HT1080 (cell line): ENCODE results near the gene PAQR9. TPM values are rescaled to one million over a fixed set of nuclear protein-coding genes. Genes with fewer than 3 reads are reported as not detected.
"Not testable (repeated sequence)": the region's sequence is repeated elsewhere in the genome, so short reads cannot be mapped to it uniquely, and the experiment has no call there.

ENCODE experiments used
- DNase-seq: peaks from one replicate; pipeline ENCODE4 v3.0.0-alpha.2; 2015; ENCODE audit warnings: low read depth
- polyA plus RNA-seq, 2 experiments: library from polyadenylated mRNA; depleted of rRNA; stranded (reverse); fragments of >200 nt; gene quantifications; 2 replicates each; pipeline ENCODE4 v1.2.3, GENCODE V29; 2015
- total RNA-seq: library from RNA; depleted of rRNA; stranded (reverse); fragments of >200 nt; shearing (Covaris generic); gene quantifications from 2 replicates; pipeline ENCODE4 v1.2.3, GENCODE V29; 2014; rRNA removed

The PAQR9 gene
- 0.03 TPM in 1 of 2 replicates, not detected in the other for total RNA-seq
- 0.17 and 0.24 TPM in 2 replicates for polyA plus RNA-seq (2015; cell fraction: cytosol; rRNA removed)
- polyA plus RNA-seq (2015; cell fraction: nucleus; rRNA removed) = 0.12 and 0.32 TPM in 2 replicates

- DNase-seq = no peak
These were observed at the start of gene PAQR9 for GRCh38 chr3:142963516-142964448. PAQR9 (minus strand) TSS chr3:142963674; CDS start chr3:142963336, 338 bp downstream.

- DNase-seq = no peak
These were observed 48.2 kb upstream of the PAQR9 start for GRCh38 chr3:143011705-143012104.

DNA sequence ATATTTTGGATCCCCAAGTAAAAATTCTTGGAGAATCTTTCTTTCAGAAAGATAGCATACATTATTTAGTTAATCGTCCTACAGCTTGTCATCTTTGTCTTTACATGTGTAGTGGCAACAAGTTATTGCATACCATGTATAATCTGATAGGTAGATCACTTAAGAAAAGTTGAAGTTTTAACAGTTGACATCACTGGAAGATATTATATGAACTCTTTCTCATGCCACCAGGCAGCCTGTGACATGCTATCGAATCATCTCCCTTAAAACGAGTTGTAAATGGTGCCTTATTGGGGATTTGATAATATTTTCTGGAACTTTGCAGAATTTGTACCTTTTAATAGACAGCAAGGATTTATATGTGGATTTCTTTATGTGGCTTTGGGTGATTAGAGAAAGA lies 46.5 kb upstream of the PAQR9 start:
- DNase-seq = no peak

GRCh38 chr3:143004823-143005222 lies 41.3 kb upstream of the PAQR9 start:
- no peak for DNase-seq

- peak; percentile 9 for DNase-seq
These were observed 39.3 kb upstream of the PAQR9 start for GRCh38 chr3:143002727-143003126.

DNA sequence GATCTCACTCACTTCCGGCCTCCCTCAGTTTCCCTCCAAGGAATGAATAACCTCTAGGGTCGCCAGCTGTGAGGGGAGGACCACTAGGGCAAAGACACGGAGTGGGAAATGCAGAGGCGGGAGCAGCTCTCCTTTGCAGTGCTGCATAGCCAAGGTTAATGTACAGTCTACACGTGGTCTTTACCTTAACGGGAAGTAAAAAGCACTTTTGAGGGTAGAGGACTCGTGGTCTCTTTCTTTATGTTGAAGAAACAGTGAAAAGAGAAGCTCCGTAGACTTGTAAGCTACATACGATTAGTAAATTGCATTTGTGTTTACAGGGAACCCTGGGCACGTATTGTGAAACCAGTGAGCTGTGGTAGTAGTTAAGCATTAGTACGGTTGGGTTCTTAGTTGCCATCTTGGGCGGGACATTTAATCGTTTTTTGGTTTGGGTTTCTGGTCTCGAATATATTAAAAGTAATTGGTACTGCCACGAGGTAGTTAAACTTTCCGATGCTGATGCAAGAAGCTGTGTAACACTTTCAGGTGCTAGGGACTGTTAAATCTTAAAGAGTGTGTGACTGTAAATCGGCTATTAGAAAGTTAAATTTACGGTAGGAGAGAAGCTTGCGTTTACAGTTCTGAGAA lies 38.7 kb upstream of the PAQR9 start:
- DNase-seq = peak; percentile 57

GRCh38 chr3:143001369-143002082 lies 38.1 kb upstream of the PAQR9 start, which contains the start of gene U2SURP:
U2SURP (plus strand) TSS chr3:143001570; CDS start chr3:143001629, 59 bp downstream.
- DNase-seq = peak; percentile 99

- DNase-seq = no peak
These were observed 37.5 kb upstream of the PAQR9 start for GRCh38 chr3:143001034-143001368.

- DNase-seq = peak; percentile 45
These were observed 37.1 kb upstream of the PAQR9 start for GRCh38 chr3:143000528-143000927.

- peak; percentile 32 for DNase-seq
These were observed 36.4 kb upstream of the PAQR9 start for GRCh38 chr3:142999881-143000280.

GRCh38 chr3:142998439-142998838 lies 35.0 kb upstream of the PAQR9 start:
- no peak for DNase-seq

- DNase-seq = peak; percentile 4
These were observed 33.9 kb upstream of the PAQR9 start for GRCh38 chr3:142997330-142997729.

- peak; percentile 69 for DNase-seq
These were observed 30.5 kb upstream of the PAQR9 start for GRCh38 chr3:142993958-142994442.

- DNase-seq = no peak
These were observed 28.8 kb upstream of the PAQR9 start for GRCh38 chr3:142992323-142992722.

GRCh38 chr3:142990721-142991120 lies 27.2 kb upstream of the PAQR9 start:
- no peak for DNase-seq

DNA sequence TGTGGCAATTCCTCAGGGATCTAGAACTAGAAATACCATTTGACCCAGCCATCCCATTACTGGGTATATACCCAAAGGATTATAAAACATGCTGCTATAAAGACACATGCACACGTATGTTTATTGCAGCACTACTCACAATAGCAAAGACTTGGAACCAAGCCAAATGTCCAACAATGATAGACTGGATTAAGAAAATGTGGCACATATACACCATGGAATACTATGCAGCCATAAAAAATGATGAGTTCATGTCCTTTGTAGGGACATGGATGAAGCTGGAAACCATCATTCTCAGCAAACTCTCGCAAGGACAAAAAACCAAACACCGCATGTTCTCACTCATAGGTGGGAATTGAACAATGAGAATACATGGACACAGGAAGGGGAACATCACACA lies 25.4 kb upstream of the PAQR9 start:
- not testable (repeated sequence) for DNase-seq

DNA sequence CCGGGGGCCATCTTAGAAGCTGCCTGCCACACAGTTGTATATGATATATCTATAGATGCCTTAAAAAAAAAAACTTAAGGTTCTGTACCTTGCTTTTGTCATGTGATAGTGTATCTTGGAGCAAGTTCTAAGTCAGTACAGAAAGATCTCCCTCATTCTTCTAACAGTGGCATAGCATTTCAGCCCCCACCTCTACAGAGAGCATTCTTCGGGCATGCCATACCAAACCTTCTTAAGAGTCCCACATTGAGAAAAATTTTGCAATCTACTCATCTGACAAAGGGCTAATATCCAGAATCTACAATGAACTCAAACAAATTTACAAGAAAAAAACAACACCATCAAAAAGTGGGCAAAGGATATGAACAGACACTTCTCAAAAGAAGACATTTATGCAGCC lies 24.7 kb upstream of the PAQR9 start:
- DNase-seq = not testable (repeated sequence)

DNA sequence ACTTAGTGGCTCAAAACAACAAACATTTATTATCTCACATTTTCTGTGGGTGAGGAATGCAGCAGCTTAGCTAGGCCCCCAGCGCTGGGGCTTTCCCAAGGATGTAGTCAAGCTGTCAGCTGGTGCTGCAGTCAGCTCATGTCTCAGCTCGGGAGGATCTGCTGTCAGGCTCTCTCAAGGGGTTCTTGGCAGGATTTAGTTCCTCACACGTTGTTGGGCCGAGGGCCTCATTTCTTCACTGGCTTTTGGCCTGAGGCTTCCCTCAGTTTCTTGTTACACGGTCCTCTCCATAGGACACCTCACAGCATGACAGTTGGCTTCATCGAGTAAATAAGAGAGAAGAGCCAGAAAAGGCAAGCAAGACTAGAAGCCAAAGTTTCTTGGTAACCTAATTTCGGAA lies 24.2 kb upstream of the PAQR9 start:
- DNase-seq = no peak

GRCh38 chr3:142987080-142987700 lies 23.7 kb upstream of the PAQR9 start:
- DNase-seq = peak; percentile 66

DNA sequence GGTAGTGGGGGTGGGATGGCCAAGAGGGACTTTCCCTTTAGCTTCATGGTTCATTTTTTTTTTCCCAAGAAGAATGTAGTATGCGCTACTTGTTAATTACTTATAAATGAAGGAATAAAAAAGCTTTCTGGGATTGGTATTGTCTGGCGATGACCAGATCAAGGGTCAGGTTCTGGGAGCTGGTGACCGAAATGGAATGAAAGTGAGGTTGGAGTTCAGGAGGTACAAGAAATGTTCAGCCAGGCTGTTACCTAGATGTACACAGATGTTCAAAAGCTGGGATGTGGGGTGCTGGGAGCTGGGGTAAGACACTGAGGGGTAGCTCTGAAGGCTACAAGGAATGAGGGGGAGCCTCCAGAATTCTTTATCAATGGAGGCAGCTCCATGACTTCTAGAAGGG lies 20.8 kb upstream of the PAQR9 start:
- DNase-seq = no peak

DNA sequence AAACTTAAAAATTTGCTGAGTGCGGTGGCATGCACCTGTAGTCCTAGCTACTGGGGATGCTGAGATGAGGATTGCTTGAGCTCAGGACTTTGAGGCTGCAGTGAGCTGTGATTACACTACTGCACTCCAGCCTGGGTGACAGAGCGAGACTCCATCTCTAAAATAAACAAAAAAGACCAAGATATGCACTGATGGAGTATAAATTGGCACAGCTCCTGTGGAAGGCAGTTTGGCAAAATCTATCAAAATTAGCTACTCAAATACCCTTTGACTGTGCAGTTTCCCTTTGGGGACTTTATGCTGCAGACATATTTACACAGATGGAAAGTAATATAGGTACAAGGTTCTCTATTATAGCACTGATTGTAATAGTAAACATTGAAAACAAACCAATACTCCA lies 19.8 kb upstream of the PAQR9 start:
- DNase-seq = no peak
